HuH-7.5 (cell line): ENCODE measurements around the gene GLP2R.
"Not testable (repeated sequence)": the region's sequence is repeated elsewhere in the genome, so short reads cannot be mapped to it uniquely, and the experiment has no call there.

Source experiments
- DNase-seq: peaks from one replicate; pipeline ENCODE4 v3.0.0; 2011; ENCODE audit warnings: low spot score

GLP2R gene

DNA sequence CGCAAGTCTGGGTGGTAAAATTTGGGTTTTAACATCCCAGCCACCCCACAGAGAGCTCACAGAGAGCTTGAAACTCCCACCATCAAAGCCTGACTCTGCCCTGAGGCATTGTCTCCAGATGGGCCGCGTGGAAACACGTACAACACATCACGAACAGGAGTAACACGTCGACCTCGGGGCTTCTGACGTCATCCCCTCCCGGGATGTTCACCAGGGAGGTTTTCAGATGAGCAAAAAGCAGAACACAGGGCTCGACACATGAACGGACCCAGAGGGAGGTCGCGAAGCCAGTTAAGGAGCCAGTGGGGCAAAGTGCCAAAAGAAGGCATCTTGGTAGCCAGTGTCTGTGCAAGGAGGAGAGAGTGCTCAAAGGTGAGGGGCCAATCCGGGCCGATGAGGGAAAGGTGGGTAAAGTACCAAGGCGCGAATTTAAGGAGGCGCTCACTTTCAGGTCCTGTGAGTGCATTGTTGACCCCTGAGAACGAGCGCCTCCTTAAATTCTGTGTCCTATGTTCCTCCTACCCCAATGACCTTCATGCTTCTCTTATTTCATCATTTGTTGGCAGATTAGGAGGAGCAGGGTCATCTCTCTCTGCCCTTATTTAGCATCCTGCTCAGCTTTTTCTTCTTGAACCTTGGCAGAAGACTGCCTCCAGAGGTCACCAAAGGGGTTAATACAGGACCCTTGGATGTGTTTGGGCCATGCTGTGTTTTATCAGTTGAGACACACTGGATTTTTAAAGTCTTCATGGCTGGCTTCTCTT is 73.7 kb downstream of the GLP2R start:
- no peak for DNase-seq

DNA sequence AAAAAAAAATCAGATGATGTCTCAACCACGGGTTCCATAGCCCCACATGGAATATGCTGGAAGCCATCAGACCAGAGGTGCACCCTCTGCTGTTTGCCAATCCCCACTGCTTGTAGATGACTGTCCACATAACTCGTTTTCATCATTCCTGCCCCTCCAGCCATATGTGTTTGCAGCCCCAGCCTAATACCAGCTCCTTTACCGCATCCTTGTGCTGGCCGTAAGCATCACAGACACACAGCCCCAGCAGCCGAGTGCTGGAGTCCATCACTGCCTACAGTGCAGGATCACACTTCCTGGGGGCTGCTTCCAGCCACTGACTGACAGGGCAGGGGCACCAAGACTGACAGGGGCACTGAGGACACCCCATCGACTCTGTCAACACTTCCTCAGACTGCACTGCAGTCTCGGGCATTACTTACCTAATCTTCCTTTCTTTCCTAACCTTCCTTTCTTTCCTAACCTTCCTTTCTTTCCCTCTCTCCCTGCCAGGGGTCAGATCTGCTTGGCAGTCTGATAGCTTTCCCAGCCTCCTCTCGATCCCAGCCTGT is 74.4 kb downstream of the GLP2R start:
- DNase-seq: no peak

DNA sequence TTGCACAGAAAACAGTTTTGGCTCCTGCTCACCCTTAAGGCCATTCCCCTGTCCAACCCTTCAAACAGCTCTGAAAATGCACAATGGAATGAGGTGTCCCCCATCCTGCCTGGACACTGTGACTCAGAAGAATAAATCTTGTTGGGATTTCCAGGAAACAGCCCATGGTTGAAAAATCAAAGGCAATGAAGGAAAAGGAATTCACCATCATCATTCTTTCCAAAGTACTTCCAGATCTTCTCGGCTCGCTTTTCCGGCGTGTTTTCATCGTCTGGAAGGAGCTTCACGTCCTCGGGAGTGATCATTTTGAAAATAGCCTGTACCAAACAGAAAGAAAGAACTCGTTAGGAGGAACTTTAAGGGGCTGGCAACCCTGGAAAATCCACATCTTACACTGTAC is 75.1 kb downstream of the GLP2R start:
- no peak for DNase-seq

DNA sequence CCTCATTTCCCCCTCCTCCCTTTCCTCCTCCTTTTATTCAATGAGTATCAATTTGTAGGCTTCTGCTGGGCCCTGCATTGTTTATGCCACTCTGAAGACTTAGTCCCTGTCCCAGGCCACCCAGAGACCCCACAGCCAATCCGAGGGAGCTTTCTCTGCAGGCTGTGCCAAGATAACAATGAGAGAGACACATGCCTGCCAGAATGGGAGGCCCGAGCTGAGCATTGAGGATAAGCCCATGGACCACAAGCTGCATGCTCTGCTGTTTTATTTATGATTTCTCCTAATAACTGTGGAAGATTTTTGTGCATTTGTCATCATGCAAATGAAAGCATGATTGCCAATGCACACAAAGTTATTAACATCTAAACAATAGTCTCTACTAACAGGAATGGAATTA is 76.4 kb downstream of the GLP2R start:
- DNase-seq: no peak

DNA sequence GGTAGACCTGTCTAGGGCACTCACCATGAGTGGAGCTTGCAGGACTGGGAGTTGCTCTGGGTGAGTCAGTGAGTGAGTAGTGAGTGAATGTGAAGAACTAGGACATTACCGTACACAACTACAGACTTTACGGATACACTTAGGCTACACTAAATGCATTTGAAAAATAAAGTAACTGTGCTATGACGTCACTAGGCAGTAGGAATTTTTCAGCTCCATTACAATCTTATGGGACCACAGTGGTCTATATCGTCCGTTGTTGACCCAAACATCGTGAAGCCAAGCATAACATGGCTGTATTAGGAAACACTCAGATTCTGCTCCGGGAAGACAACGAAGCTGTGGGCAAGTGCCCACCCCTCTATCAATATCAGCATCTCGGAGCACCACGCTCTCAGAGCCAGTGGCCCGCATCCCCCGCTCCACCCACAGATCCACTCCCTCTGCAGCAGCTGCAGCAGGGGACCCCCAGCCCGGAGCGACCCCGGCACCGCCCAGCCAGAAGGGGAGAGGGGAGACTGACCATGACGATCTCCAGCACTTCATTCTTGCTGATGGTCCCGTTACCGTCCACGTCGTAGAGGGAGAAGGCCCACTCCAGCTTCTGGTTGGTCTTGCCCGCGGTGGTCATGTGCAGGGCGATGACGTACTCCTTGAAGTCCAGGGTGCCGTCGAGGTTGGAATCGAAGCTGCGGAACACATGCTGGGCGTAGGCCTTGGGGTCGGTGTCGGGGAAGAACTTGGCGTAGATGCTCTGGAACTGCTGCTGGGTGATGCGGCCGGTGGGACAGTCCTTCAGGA is 78.8 kb downstream of the GLP2R start:
- DNase-seq: no peak

DNA sequence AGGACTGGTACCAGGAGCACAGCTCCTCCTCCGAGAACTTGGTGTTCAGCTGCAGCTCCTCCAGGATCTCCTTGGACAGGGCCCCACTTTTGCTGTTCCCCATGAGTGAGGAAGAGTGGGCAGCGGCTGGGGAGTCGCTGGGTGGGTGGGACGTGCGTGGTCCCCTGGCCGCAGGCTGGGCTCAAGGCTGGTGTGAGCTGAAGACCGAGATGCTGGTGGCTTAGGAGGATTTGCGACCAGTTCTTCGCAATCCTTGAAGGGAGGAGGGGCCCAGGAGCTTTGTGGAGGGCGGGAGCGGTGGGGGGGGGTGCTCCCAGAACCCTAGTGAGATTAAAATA is 79.3 kb downstream of the GLP2R start, which contains the start of gene RCVRN:
Gene RCVRN, minus strand, starts transcription at position 194 of the 338 bp plus-strand sequence. Its CDS starts 91 bp downstream, at position 103.
- no peak for DNase-seq

DNA sequence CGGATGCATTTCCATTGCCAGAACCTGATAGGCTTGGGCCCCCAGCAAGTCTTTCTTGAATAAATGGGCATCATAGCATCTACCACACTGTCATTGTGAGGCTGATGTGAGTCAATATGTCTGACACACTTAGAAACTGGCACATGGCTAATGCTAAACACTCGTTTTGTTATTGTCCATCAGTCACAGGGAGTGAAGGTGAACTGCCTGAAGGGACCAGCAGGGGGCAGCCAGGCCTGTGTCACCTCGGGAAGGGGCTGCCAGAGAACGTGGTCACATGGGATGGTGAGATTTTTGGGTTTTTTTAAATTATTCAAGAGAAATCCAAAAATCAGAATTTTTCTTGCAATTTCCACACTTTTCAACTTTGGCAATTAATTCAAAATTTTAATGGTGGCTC is 80.2 kb downstream of the GLP2R start:
- peak; percentile 15 for DNase-seq

DNA sequence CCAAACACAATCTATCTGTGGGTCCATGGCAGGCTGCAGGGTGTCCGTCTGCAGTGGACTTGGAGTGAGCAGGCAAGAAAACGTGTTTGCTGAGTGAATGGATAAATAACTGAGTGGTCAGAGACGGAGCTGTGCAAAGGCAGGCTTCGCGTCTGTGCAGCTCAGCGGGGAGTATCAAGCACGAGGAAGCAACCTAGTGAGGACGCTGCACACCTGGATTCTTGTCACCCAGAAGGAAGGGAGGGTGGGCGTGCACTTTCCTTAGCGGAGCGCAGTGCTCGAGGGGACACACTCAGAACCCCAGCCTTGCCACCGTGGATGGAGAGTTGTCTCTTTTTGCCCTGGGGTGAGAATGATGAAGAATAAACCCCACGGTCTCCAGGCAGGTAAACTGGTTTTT is 80.9 kb downstream of the GLP2R start:
- DNase-seq: no peak

DNA sequence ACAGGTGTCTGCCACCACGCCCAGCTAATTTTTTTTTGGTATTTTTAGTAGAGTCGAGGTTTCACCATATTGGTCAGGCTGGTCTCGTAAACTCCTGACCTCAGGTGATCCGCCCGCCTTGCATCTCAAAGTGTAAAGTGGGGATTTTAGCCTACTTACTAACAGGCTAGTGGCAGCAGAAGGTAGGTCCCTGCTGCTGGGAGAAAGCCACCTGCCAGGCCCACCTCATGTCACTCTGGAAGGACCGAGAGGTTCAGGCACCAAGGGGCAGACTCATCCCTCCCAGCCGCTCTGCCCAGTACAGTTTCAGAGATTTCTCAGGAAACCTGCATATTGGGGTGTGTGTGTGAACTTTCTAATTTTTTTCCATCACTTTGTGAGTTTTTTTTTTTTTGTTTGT is 81.4 kb downstream of the GLP2R start:
- DNase-seq: no peak

DNA sequence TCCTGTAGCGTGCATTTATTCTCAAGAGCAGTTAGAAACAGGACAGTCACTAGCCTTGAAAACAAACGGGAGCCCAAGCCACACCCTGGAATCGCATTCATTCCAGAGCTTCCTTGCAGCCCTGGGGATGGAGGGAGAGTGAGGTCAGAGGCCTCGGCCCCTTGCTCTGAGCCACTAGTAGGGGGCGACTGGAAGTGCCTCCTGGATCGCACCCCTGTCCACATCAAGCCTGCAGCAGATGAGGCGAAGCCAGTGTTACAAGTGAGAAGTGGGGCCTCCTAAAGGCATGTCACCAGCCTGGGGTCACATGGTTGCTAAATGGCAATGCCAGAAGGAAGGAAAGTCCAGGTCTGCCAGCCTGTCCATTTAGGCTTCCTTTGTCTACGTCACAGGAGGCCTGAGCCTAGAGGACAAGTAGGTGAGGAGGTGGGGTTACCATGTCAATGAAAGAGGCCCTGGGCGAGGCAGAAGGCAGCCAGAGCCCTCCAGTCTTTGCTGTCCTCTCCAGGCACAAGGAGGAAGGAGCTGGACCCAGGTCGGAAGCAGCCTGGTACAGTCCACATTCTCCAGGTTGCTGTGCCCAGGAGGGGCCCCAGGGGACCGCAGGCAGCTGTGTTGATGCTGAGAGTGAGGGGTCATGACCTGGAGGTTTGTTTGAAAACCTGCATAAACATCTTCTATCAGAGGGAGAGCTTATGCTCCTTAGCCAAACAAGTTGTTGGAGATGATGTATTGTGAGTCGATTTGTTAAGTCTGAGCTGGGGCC is 82.3 kb downstream of the GLP2R start:
- no peak for DNase-seq

DNA sequence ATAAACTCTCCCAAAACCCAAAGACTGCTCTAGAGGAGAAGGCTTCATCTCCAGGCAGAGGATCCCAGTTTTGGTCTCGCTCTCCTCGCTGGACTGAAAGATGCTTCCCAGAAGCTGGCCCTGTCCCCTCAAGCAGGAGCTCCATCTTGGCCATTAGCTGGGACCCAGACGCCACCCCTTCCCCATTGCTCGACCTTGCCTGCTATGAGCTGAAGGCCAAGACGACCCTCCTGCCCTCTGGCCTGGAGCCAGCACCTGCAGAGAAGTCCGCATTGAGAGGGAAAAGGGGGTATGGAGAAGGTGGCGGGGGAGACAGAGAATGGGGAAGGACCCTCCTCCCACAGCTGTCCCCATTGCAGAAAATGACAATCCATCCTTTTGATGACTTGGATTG is 82.9 kb downstream of the GLP2R start:
- DNase-seq: no peak

DNA sequence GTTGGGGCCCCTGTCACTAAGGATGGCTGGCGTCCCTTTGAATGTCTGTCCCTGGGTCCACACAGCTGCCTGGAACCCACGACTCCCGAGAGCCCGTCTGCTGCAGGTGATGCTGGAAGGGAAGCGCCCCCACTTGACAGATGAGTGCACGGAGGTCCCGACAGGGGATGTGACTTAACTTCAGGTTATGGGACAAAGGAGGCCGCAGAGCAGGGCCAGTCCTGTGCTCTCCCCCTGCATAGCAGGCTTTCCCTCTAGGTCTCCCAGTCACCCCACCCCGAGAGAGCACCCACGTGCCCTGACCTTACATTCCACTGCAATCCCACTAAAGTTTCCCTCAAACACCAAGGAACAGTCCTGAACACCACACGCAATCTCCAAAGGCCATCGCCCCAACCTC is 85.4 kb downstream of the GLP2R start:
- DNase-seq: no peak

DNA sequence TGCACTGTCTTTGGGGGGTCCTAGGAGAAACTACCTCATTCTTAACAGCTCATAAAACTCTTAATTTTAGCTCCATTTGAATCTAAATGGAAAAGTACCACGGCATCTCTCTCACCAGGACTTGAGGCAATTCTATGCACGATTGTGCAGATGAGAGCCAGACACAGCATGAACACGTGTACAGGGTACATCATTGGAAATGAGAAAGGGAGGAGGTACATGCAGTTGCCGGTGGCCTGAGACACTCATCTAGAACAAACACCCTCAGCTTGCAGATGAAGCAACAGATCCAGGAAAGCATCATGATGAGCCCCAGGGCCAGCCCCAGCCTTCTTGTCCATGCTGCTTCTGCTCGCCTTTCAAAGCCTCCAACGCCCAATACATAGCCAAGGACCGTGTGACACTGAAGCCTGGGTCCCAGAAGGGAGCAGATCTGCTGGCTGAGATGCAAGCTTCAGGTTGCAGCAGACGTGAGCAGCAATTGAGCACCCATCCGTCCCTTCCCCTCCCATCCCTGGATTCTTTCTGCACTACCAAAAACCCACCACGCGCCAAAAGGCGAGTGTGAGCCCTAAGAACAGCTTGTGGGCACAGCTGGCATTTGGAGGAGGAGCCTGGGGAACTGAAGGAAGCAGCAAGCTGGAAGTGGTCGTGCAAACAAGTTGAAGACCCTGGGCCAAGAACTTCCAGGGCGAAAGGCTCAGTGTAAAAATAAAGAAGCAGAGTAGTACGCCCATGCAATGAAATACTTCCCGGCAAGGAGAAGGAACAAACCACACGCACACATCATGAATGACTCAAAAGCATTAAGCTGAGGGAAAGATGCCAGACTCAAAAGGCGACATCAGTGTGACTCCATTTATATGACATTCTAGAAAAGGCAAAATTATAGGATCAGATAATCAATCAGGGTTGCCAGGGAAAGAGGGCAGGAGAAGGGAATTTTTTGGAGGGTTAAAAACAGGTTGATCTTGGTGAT is 86.7 kb downstream of the GLP2R start:
- DNase-seq: no peak

DNA sequence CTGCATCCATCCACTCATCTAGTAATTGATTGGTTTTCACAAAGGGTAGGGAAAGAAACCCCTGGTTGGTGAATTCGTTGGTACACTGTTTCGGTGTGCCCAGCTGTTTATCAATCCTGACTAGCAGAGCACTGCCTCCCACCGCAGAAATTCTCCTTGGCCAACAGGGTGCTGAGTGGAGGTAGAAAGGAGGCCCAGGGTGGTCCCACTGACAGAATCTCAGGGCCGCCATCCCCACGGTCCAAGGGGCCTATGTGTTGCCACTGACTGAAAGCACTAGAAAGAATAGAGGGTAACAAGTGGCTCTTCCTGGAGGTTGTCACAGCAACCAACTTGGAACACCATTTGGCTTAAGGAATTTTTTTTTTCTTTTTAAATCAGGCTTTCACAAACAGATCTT is 87.8 kb downstream of the GLP2R start:
- DNase-seq: no peak

DNA sequence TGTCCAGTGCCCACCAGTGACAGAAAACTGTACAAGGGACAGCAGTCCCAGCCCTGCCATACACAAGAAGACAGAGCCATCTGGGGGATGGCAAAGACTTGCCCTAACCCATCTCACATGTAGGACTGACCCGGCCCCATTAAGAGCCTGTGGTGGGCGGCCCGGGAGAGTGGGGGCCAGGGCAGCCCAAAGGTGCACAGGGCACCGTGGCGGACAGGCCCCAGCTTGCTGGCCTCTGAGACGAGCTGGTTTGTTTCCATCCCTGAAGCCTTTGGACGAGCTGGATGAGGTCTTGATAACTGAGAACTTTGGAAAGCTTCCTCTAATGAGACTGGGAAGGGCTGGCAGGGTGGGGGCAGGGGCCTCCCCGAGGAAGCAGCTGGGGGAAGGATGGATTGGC is 90.4 kb downstream of the GLP2R start:
- no peak for DNase-seq

DNA sequence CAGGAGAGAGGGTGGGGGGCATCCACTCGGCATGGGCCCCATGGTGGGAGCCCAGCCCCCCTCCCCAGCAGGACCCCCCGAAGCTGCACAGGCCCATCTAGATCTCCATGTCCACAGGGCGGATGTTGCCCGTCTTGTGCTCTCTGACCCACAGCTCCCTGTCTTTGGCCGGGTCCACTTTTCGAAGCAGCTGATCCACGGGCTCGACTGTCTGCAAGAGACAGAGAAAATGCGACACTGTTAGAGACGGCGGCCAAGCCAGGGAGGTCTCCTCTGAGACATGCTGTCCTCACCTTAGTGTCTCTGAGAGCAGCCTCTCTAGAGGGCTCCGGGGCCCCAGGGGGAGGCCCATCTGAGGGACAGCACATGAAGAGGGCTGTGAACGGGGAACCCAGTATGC is 91.4 kb downstream of the GLP2R start:
- DNase-seq: no peak

DNA sequence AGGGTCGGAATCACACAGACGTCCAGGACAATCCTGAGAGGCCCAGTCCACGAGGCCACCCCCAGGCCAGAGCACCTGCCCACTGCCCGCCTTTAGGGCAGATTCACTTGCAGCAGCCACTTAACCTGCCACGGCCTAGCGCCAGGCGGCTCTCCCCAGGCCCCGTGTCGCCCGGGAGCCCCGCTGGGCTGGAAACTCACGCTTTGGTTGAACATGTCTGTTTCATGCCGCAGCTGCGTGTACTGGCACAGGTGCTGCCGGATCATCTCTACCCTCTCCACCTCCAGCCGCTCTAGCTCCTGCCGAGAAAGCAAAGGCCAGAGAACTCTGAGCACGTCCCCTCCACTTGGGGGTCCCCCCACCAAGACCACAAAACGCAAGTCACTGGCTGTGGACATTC is 92.1 kb downstream of the GLP2R start:
- DNase-seq: no peak

DNA sequence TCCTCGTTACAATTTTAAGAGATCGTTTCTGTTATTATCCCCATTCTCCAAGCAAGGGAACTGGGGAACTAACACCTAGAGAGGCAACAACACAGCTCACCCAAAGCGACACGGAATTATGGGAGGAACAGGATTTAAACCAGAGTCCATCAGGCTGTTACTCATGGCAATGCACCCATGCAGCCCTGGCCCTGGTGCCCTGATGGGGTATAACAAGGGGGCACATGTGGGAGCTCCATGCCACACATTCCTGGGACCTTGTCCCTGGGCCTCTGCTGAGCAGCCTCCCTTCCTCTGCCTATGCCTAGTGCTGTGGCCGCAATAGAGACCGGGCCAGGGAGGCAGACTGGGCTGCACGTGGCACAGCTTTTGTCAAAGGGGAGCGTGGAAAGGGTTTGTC is 92.6 kb downstream of the GLP2R start:
- DNase-seq: no peak

DNA sequence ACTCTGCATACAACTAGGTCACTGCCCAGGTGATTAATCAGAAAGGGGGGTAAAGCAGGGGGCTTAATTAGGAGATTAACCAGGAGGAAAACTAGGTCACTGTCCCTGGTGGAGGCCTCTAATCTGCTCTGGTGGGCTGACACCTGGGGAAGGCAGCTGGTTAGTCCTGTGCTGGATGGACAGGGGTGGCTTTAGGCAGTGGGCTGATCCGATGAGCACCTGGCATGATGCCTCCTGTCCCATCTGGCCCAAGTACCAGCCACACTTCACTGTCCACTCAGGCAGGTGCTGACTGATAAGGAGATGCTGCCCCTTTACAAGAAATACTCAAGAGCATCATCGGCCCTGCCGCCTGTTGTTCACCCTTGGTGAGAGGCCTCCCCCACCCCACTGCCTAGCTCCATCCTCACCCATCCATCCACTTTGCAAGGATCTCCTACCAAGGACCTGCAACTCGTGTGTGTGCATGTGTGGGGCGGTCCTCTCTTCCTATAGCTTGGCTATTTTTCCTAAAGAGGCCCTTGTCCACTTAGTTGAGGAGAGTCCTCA is 93.2 kb downstream of the GLP2R start:
- no peak for DNase-seq

DNA sequence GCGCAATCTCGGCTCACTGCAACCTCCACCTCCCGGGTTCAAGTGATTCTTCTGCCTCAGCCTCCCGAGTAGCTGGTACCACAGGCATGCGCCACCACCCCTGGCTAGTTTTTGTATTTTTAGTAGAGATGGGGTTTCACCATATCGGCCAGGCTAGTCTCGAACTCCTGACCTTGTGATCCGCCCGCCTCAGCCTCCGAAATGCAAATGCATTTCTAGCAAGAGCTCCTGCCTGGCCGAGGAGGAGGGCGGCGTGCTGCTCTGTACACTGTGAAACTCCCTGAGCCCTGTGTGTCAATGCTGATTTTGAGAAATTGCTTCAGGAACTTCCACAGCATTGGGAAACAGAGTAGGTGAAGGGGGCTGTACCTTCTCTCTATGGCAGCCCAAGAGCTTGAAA is 95.5 kb downstream of the GLP2R start:
- DNase-seq: not testable (repeated sequence)
